AML-193 (cell line): ENCODE data around the gene NQO1.
"Not testable (repeated sequence)": the region's sequence is repeated elsewhere in the genome, so short reads cannot be mapped to it uniquely, and the experiment has no call there.

Source experiments
- DNase-seq, 2 experiments: peaks; one replicate each; lab custom pipeline; 2025; lab: John Stamatoyannopoulos, UW

NQO1 gene

GRCh38 chr16:69741951-69742904 lies 15.9 kb upstream of the NQO1 start:
- no peak for DNase-seq

- DNase-seq, result peak; percentile 6 to 33
These were observed 15.2 kb upstream of the NQO1 start for GRCh38 chr16:69741519-69741918.

GRCh38 chr16:69732101-69732500 lies 5.7 kb upstream of the NQO1 start:
- no peak for DNase-seq

- DNase-seq, result not testable (repeated sequence)
These were observed 4.9 kb upstream of the NQO1 start for GRCh38 chr16:69731280-69731679.

GRCh38 chr16:69729030-69729429 lies 2.7 kb upstream of the NQO1 start:
- not testable (repeated sequence) for DNase-seq

GRCh38 chr16:69727916-69728270 lies 1.5 kb upstream of the NQO1 start:
- DNase-seq, result no peak

- DNase-seq, result no peak
These were observed 664 bp downstream of the NQO1 start for GRCh38 chr16:69725480-69726312.

GRCh38 chr16:69724981-69725479 lies 1.3 kb downstream of the NQO1 start:
- DNase-seq, result peak in 1 of 2 experiments; percentile 16

GRCh38 chr16:69724414-69724873 lies 1.9 kb downstream of the NQO1 start:
- no peak for DNase-seq

GRCh38 chr16:69721441-69721957 lies 4.9 kb downstream of the NQO1 start:
- no peak for DNase-seq

- no peak for DNase-seq
These were observed 5.4 kb downstream of the NQO1 start for GRCh38 chr16:69720822-69721430.

- DNase-seq, result no peak
These were observed 8.1 kb downstream of the NQO1 start for GRCh38 chr16:69718111-69718764.

- DNase-seq, result no peak
These were observed 9.3 kb downstream of the NQO1 start for GRCh38 chr16:69717066-69717465.

- no peak for DNase-seq
These were observed 13.3 kb downstream of the NQO1 start for GRCh38 chr16:69712914-69713581.

GRCh38 chr16:69712277-69712676 lies 14.1 kb downstream of the NQO1 start:
- no peak for DNase-seq

GRCh38 chr16:69711115-69711740 lies 15.1 kb downstream of the NQO1 start:
- DNase-seq, result no peak

- peak; percentile 72 to 75 for DNase-seq
These were observed 16.8 kb downstream of the NQO1 start for GRCh38 chr16:69709456-69710084.

GRCh38 chr16:69707920-69708683 lies 18.3 kb downstream of the NQO1 start:
- no peak for DNase-seq

GRCh38 chr16:69706975-69707340 lies 19.4 kb downstream of the NQO1 start:
- DNase-seq, result no peak
